Measurements from ENCODE around the gene ADTRP. TPM values are rescaled to one million over a fixed set of nuclear protein-coding genes. Genes with fewer than 3 reads are reported as not detected.

ADTRP gene
- total RNA-seq, 3 donors from 2014 or later (not counting 1 experiment from before 2014, with no cell fraction given): 1.1 to 1.5 TPM; not detected in 1

DNA sequence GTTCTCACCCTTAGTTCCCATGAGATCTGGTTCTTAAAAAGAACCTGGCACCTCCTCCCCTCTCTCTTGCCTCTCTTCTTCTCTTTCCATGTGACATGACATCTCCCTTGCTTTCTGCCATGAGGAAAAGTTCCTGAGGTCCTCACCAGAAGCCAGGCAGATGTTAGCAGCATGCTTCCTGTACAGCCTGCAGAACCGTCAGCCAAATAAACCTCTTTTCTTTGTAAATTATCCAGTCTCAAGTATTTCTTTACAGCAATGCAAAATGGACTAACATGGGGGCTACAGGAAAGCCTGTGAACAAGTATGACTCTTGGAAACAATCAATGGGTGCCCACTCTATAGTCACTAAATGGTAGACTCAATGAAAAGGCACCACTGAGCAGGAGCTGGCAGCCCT, 34.5 kb downstream of the ADTRP start:
- no peak overlapping the region for H3K27ac Mint-ChIP-seq
- intact Hi-C loops (cut with micrococcal nuclease): no loop called here

GRCh38 chr6:11740875-11741274, 37.7 kb downstream of the ADTRP start:
- DNase-seq (no peak), ATAC-seq (no peak)
- intact Hi-C loops (cut with micrococcal nuclease): no loop called here
- H3K4me1 ChIP-seq (ENCODE audit: control insufficient read depth, insufficient read depth, low read length): no peaks in the 10 kb centered on the region
- no peak overlapping the region for H3K4me3 ChIP-seq (ENCODE audit: low read length)
- no peaks in the 10 kb centered on the region for H3K36me3 Mint-ChIP-seq
- no peak overlapping the region for H3K27ac ChIP-seq (ENCODE audit: low read length)
- peaks cover 3% of the 10 kb centered on the region for H3K27me3 ChIP-seq (ENCODE audit: control insufficient read depth, insufficient read depth, low read length)
- whole genome bisulfite sequencing (ENCODE audit: insufficient coverage): 65% methylated on average over 3 of the region's 4 CpGs
- TF ChIP-seq, protein P1, sequence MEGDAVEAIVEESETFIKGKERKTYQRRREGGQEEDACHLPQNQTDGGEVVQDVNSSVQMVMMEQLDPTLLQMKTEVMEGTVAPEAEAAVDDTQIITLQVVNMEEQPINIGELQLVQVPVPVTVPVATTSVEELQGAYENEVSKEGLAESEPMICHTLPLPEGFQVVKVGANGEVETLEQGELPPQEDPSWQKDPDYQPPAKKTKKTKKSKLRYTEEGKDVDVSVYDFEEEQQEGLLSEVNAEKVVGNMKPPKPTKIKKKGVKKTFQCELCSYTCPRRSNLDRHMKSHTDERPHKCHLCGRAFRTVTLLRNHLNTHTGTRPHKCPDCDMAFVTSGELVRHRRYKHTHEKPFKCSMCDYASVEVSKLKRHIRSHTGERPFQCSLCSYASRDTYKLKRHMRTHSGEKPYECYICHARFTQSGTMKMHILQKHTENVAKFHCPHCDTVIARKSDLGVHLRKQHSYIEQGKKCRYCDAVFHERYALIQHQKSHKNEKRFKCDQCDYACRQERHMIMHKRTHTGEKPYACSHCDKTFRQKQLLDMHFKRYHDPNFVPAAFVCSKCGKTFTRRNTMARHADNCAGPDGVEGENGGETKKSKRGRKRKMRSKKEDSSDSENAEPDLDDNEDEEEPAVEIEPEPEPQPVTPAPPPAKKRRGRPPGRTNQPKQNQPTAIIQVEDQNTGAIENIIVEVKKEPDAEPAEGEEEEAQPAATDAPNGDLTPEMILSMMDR (IDR thresholded peaks at IDR 0.05): no peak
- H3K9me3 ChIP-seq (ENCODE audit: control insufficient read depth, insufficient read depth, low read length): no peaks in the 10 kb centered on the region
- H3K27me3 Mint-ChIP-seq (ENCODE audit: low read depth in 2 of 2): peaks cover 8 to 13% of the 10 kb centered on the region in 2 donors
- H3K4me3 Mint-ChIP-seq: no peak overlapping the region
- H3K27ac Mint-ChIP-seq: no peak overlapping the region
- H3K4me1 Mint-ChIP-seq: no peaks in the 10 kb centered on the region
- peaks cover 0 to 2% of the 10 kb centered on the region in 2 donors for H3K9me3 Mint-ChIP-seq
- H3K36me3 ChIP-seq (ENCODE audit: control insufficient read depth, insufficient read depth, low read length): no peaks in the 10 kb centered on the region

More for the DNA sequence above, 34.5 kb downstream of the ADTRP start:
- Mint-ChIP-seq H3K36me3 (no peaks in the 10 kb centered on the region), H3K4me1 (no peaks in the 10 kb centered on the region), H3K4me3 (no peak overlapping the region), H3K27me3 (ENCODE audit: low read depth in 2 of 2) (peaks cover 8 to 11% of the 10 kb centered on the region in 2 donors), H3K9me3 (peaks cover 0 to 2% of the 10 kb centered on the region in 2 donors)
- DNase-seq (no peak), ATAC-seq (no peak)
- H3K9me3 ChIP-seq (ENCODE audit: control insufficient read depth, insufficient read depth, low read length): no peaks in the 10 kb centered on the region
- H3K4me1 ChIP-seq (ENCODE audit: control insufficient read depth, insufficient read depth, low read length): no peaks in the 10 kb centered on the region
- peaks cover 3% of the 10 kb centered on the region for H3K27me3 ChIP-seq (ENCODE audit: control insufficient read depth, insufficient read depth, low read length)
- 95% methylated on average over 1 of the region's 1 CpG for WGBS (ENCODE audit: insufficient coverage)
- no peak overlapping the region for H3K4me3 ChIP-seq (ENCODE audit: low read length)
- H3K27ac ChIP-seq (ENCODE audit: low read length): no peak overlapping the region
- TF ChIP-seq, protein P1 (IDR thresholded peaks at IDR 0.05): no peak
- no peaks in the 10 kb centered on the region for H3K36me3 ChIP-seq (ENCODE audit: control insufficient read depth, insufficient read depth, low read length)

GRCh38 chr6:11738661-11739375, 39.8 kb downstream of the ADTRP start:
- Histone ChIP-seq H3K36me3 (ENCODE audit: control insufficient read depth, insufficient read depth, low read length) (no peaks in the 10 kb centered on the region), H3K27me3 (ENCODE audit: control insufficient read depth, insufficient read depth, low read length) (peaks cover 3% of the 10 kb centered on the region), H3K9me3 (ENCODE audit: control insufficient read depth, insufficient read depth, low read length) (no peaks in the 10 kb centered on the region), H3K27ac (ENCODE audit: low read length) (no peak overlapping the region), H3K4me3 (ENCODE audit: low read length) (no peak overlapping the region), H3K4me1 (ENCODE audit: control insufficient read depth, insufficient read depth, low read length) (no peaks in the 10 kb centered on the region)
- WGBS (ENCODE audit: insufficient coverage): 55% methylated on average over 6 of the region's 8 CpGs
- H3K27me3 Mint-ChIP-seq (ENCODE audit: low read depth in 2 of 2): peaks cover 13 to 17% of the 10 kb centered on the region in 2 donors
- no peak for ATAC-seq
- no peak overlapping the region for H3K4me3 Mint-ChIP-seq
- no peaks in the 10 kb centered on the region for H3K4me1 Mint-ChIP-seq
- intact Hi-C loops (cut with micrococcal nuclease): no loop called here
- no peaks in the 10 kb centered on the region for H3K9me3 Mint-ChIP-seq
- no peak for DNase-seq
- no peak overlapping the region for H3K27ac Mint-ChIP-seq
- H3K36me3 Mint-ChIP-seq: no peaks in the 10 kb centered on the region
- TF ChIP-seq, protein P1 (IDR thresholded peaks at IDR 0.05): no peak

GRCh38 chr6:11738234-11738633, 40.4 kb downstream of the ADTRP start:
- TF ChIP-seq, protein P1 (IDR thresholded peaks at IDR 0.05): no peak
- Histone ChIP-seq H3K4me1 (ENCODE audit: control insufficient read depth, insufficient read depth, low read length) (no peaks in the 10 kb centered on the region), H3K9me3 (ENCODE audit: control insufficient read depth, insufficient read depth, low read length) (no peaks in the 10 kb centered on the region), H3K36me3 (ENCODE audit: control insufficient read depth, insufficient read depth, low read length) (no peaks in the 10 kb centered on the region), H3K27me3 (ENCODE audit: control insufficient read depth, insufficient read depth, low read length) (peaks cover 3% of the 10 kb centered on the region), H3K4me3 (ENCODE audit: low read length) (no peak overlapping the region), H3K27ac (ENCODE audit: low read length) (no peak overlapping the region)
- 96% methylated on average over 3 of the region's 3 CpGs for WGBS (ENCODE audit: insufficient coverage)
- intact Hi-C loops (cut with micrococcal nuclease): no loop called here
- no peak for DNase-seq
- Mint-ChIP-seq H3K4me3 (no peak overlapping the region), H3K36me3 (no peaks in the 10 kb centered on the region), H3K9me3 (no peaks in the 10 kb centered on the region), H3K27ac (no peak overlapping the region), H3K4me1 (no peaks in the 10 kb centered on the region), H3K27me3 (ENCODE audit: low read depth in 2 of 2) (peaks cover 19 to 23% of the 10 kb centered on the region in 2 donors)
- no peak for ATAC-seq
